Rectal smooth muscle tissue (tissue), 1 donor: ENCODE measurements around the gene SCMH1.
A peak's percentile ranks its signal among the peaks of the same experiment; 100 is the strongest.
"Not testable (repeated sequence)": the region's sequence is repeated elsewhere in the genome, so short reads cannot be mapped to it uniquely, and the experiment has no call there.

Experiments used
- H3K27ac ChIP-seq: one replicate; pipeline ENCODE4 v1.7.0; 2013; ENCODE audit warnings: low read depth, low read length, inconsistent platforms
- H3K27me3 ChIP-seq: one replicate; pipeline ENCODE4 v1.7.0; 2013; ENCODE audit warnings: low read length; ENCODE audit not compliant: control insufficient read depth, insufficient read depth
- H3K36me3 ChIP-seq: one replicate; pipeline ENCODE4 v1.7.0; 2013; ENCODE audit warnings: low read length; ENCODE audit not compliant: control insufficient read depth, insufficient read depth
- H3K4me1 ChIP-seq: one replicate; pipeline ENCODE4 v1.7.0; 2013; ENCODE audit warnings: low read length; ENCODE audit not compliant: control insufficient read depth, insufficient read depth
- H3K4me3 ChIP-seq: one replicate; pipeline ENCODE4 v1.7.0; 2013; ENCODE audit warnings: low read length
- H3K9ac ChIP-seq: one replicate; pipeline ENCODE4 v1.7.0; 2013; ENCODE audit warnings: low read length

The SCMH1 gene

GRCh38 chr1:41243079-41243385, 926 bp upstream of the SCMH1 start:
- no peaks in the 10 kb centered on the region for H3K36me3 ChIP-seq
- H3K4me1 ChIP-seq, result peaks cover 13% of the 10 kb centered on the region
- H3K9ac ChIP-seq, result no peak overlapping the region
- peak overlapping the region; percentile 93 for H3K27ac ChIP-seq
- no peaks in the 10 kb centered on the region for H3K27me3 ChIP-seq
- peak overlapping the region; percentile 67 for H3K4me3 ChIP-seq

- peak overlapping the region; percentile 67 for H3K4me3 ChIP-seq
- H3K36me3 ChIP-seq, result no peaks in the 10 kb centered on the region
- H3K4me1 ChIP-seq, result peaks cover 13% of the 10 kb centered on the region
- H3K9ac ChIP-seq, result peak overlapping the region; percentile 64
- peak overlapping the region; percentile 93 for H3K27ac ChIP-seq
- H3K27me3 ChIP-seq, result no peaks in the 10 kb centered on the region
Observed at GRCh38 chr1:41242342-41243078, 404 bp upstream of the SCMH1 start.

- Histone ChIP-seq H3K27me3 (no peaks in the 10 kb centered on the region), H3K36me3 (no peaks in the 10 kb centered on the region), H3K4me3 (peak overlapping the region; percentile 74), H3K4me1 (peaks cover 13% of the 10 kb centered on the region), H3K9ac (peak overlapping the region; percentile 34), H3K27ac (peak overlapping the region; percentile 97)
Observed at GRCh38 chr1:41241354-41241748, 755 bp downstream of the SCMH1 start.

- Histone ChIP-seq H3K4me1 (peaks cover 10% of the 10 kb centered on the region), H3K27me3 (no peaks in the 10 kb centered on the region), H3K36me3 (no peaks in the 10 kb centered on the region), H3K27ac (peak overlapping the region; percentile 97), H3K4me3 (peak overlapping the region; percentile 74), H3K9ac (no peak overlapping the region)
Observed at GRCh38 chr1:41240781-41241353, 1.2 kb downstream of the SCMH1 start.

- H3K27me3 ChIP-seq, result no peaks in the 10 kb centered on the region
- no peak overlapping the region for H3K27ac ChIP-seq
- no peaks in the 10 kb centered on the region for H3K36me3 ChIP-seq
- no peak overlapping the region for H3K9ac ChIP-seq
- no peak overlapping the region for H3K4me3 ChIP-seq
- peaks cover 3% of the 10 kb centered on the region for H3K4me1 ChIP-seq
Observed at GRCh38 chr1:41239988-41240610, 2.0 kb downstream of the SCMH1 start.

- Histone ChIP-seq H3K36me3 (no peaks in the 10 kb centered on the region), H3K27ac (no peak overlapping the region), H3K9ac (no peak overlapping the region), H3K27me3 (no peaks in the 10 kb centered on the region), H3K4me1 (peaks cover 7% of the 10 kb centered on the region), H3K4me3 (no peak overlapping the region)
Observed at GRCh38 chr1:41238311-41238988, 3.7 kb downstream of the SCMH1 start.

GRCh38 chr1:41236781-41237180, 5.3 kb downstream of the SCMH1 start:
- H3K4me1 ChIP-seq, result peaks cover 4% of the 10 kb centered on the region
- no peak overlapping the region for H3K27ac ChIP-seq
- H3K9ac ChIP-seq, result no peak overlapping the region
- H3K36me3 ChIP-seq, result no peaks in the 10 kb centered on the region
- H3K27me3 ChIP-seq, result no peaks in the 10 kb centered on the region
- H3K4me3 ChIP-seq, result no peak overlapping the region

GRCh38 chr1:41235893-41236292, 6.2 kb downstream of the SCMH1 start:
- Histone ChIP-seq H3K4me1 (peaks cover 4% of the 10 kb centered on the region), H3K4me3 (no peak overlapping the region), H3K27ac (no peak overlapping the region), H3K36me3 (no peaks in the 10 kb centered on the region), H3K27me3 (no peaks in the 10 kb centered on the region), H3K9ac (no peak overlapping the region)

GRCh38 chr1:41233708-41234107, 8.4 kb downstream of the SCMH1 start:
- Histone ChIP-seq H3K4me3 (no peak overlapping the region), H3K27ac (no peak overlapping the region), H3K36me3 (no peaks in the 10 kb centered on the region), H3K4me1 (peaks cover 4% of the 10 kb centered on the region), H3K27me3 (no peaks in the 10 kb centered on the region), H3K9ac (no peak overlapping the region)

GRCh38 chr1:41232305-41232704, 9.8 kb downstream of the SCMH1 start:
- Histone ChIP-seq H3K4me1 (peaks cover 4% of the 10 kb centered on the region), H3K9ac (no peak overlapping the region), H3K4me3 (no peak overlapping the region), H3K36me3 (no peaks in the 10 kb centered on the region), H3K27me3 (no peaks in the 10 kb centered on the region), H3K27ac (no peak overlapping the region)

- Histone ChIP-seq H3K9ac (no peak overlapping the region), H3K36me3 (no peaks in the 10 kb centered on the region), H3K27me3 (no peaks in the 10 kb centered on the region), H3K27ac (no peak overlapping the region), H3K4me1 (peaks cover 4% of the 10 kb centered on the region), H3K4me3 (no peak overlapping the region)
Observed at GRCh38 chr1:41230656-41231055, 11.4 kb downstream of the SCMH1 start.

GRCh38 chr1:41229219-41229618, 12.9 kb downstream of the SCMH1 start:
- H3K4me1 ChIP-seq, H3K27ac ChIP-seq, H3K4me3 ChIP-seq: not testable (repeated sequence)

More at GRCh38 chr1:41229219-41229618, 12.9 kb downstream of the SCMH1 start:
- H3K9ac ChIP-seq, H3K36me3 ChIP-seq, H3K27me3 ChIP-seq: not testable (repeated sequence)
